Panc1 (cell line): ENCODE measurements around the gene HRCT1. TPM values are rescaled to one million over a fixed set of nuclear protein-coding genes. Genes with fewer than 3 reads are reported as not detected.

Experiments used
- ATAC-seq: fragments of 200-7000 bp; cut with Tn5 transposase; 2 replicates; pipeline ENCODE4 v1.9.1; 2020; ENCODE audit warnings: mild to moderate bottlenecking, moderate library complexity
- BruUV-seq: library from RNA; stranded (reverse); fragments of 400-500 nt; replicated peaks from 2 replicates; lab custom pipeline; 2021; lab: Mats Ljungman, UMichigan
- CTCF ChIA-PET: fragments of 300-600 bp; sonication (Branson Sonifier 250); formaldehyde crosslinking; loops from one replicate; lab custom pipeline; 2022; ENCODE audit warnings: antibody characterized with exemption; lab: Charles Lee
- POLR2A ChIA-PET: fragments of 300-600 bp; sonication (Branson Sonifier 250); formaldehyde crosslinking; loops from one replicate; lab custom pipeline; 2022; ENCODE audit warnings: antibody characterized with exemption; lab: Charles Lee
- DNase-seq: peaks from one replicate; pipeline ENCODE4 v3.0.0-alpha.2; 2010; ENCODE audit warnings: low read depth, low spot score
- H3K27ac ChIP-seq: 2 replicates; pipeline ENCODE4 v1.5.1; 2011; ENCODE audit warnings: mild to moderate bottlenecking, low read length, inconsistent platforms
- H3K27me3 ChIP-seq: fragments of 200-500 bp; sonication (Bioruptor generic); 2 replicates; pipeline ENCODE4 v1.6.0; 2014; ENCODE audit warnings: low read length, inconsistent platforms; ENCODE audit not compliant: control insufficient read depth, insufficient read depth
- H3K36me3 ChIP-seq: fragments of 200-500 bp; sonication (Bioruptor generic); 2 replicates; pipeline ENCODE4 v1.5.1; 2014; ENCODE audit warnings: inconsistent platforms, mild to moderate bottlenecking, low read length, moderate library complexity; ENCODE audit not compliant: control insufficient read depth, insufficient read depth
- H3K4me1 ChIP-seq: 2 replicates; pipeline ENCODE4 v1.5.1; 2011; ENCODE audit warnings: inconsistent platforms, mild to moderate bottlenecking, low read length, moderate library complexity; ENCODE audit not compliant: control insufficient read depth, insufficient read depth
- H3K4me3 ChIP-seq, 2 experiments: 2 replicates each; pipeline ENCODE4 v1.5.1; 2011 to 2012; ENCODE audit warnings: low read depth in 2 of 2, low read length in 2 of 2, mild to moderate bottlenecking in 2 of 2, inconsistent platforms in 1 of 2, moderate library complexity in 1 of 2
- H3K9me3 ChIP-seq: fragments of 200-500 bp; sonication (Bioruptor generic); 2 replicates; pipeline ENCODE4 v1.5.1; 2014; ENCODE audit warnings: low read depth, mild to moderate bottlenecking, inconsistent platforms, low read length, moderate library complexity; ENCODE audit not compliant: control insufficient read depth, insufficient read depth
- CTCF ChIP-seq: fragments of 450-650 bp; IDR thresholded peaks from 2 replicates; pipeline ENCODE4 v1.5.1; 2017; ENCODE audit warnings: mild to moderate bottlenecking
- POLR2AphosphoS5 ChIP-seq: IDR thresholded peaks from 2 replicates; pipeline ENCODE4 v1.6.1; 2012; ENCODE audit warnings: mild to moderate bottlenecking, low read depth, low read length, moderate library complexity
- REST ChIP-seq, 2 experiments: IDR thresholded peaks; 2 replicates each; pipeline ENCODE4 v1.6.1; 2011 to 2012; ENCODE audit warnings: low read depth in 2 of 2, control low read depth in 1 of 2, low read length in 1 of 2, mild to moderate bottlenecking in 1 of 2, moderate library complexity in 1 of 2; ENCODE audit not compliant: insufficient read depth in 1 of 2
- SIN3A ChIP-seq: IDR thresholded peaks from 2 replicates; pipeline ENCODE4 v1.6.1; 2012; ENCODE audit warnings: low read depth, mild to moderate bottlenecking, low read length, moderate library complexity, borderline replicate concordance; ENCODE audit not compliant: insufficient read depth
- TCF7L2 ChIP-seq: IDR thresholded peaks from 2 replicates; pipeline ENCODE4 v1.6.1; 2011; ENCODE audit warnings: mild to moderate bottlenecking, low read depth, low read length, inconsistent platforms
- in situ Hi-C: cut with HindIII; loops from 2 replicates; pipeline ENCODE4 v1.10.0; 2016; ENCODE audit warnings: low sequenced_read_pairs, low pct_unique_long_range_greater_than_20kb
- intact Hi-C: fragments of 100-400 bp; cut with micrococcal nuclease; formaldehyde crosslinking; loops from one replicate; pipeline ENCODE4 v1.10.0; 2022; ENCODE audit not compliant: unreplicated experiment
- total RNA-seq: library from RNA; stranded (reverse); gene quantifications from one replicate; pipeline ENCODE4 v1.2.1, GENCODE V29; 2021; ENCODE audit not compliant: unreplicated experiment

The HRCT1 gene
- total RNA-seq, 1 experiment from 2014 or later: not detected

- ATAC-seq: no peak
- intact Hi-C loops: no loop called here
- in situ Hi-C loops: loop anchor here (5.0 kb wide), 1 partner anchor 103 kb away; no protein-coding TSS in a partner anchor
- no peak overlapping the region for H3K27ac ChIP-seq
- TF ChIP-seq REST (IDR thresholded peaks at IDR 0.05; ENCODE audit: insufficient read depth in 1 of 2, low read depth in 2 of 2, low read length in 1 of 2): no peak
- no peak for TF ChIP-seq POLR2AphosphoS5
- no peak for TF ChIP-seq CTCF
- no peak for TF ChIP-seq SIN3A
- no peak for TF ChIP-seq TCF7L2
- BruUV-seq: no TSS peak
- H3K27me3 ChIP-seq: no peaks in the 10 kb centered on the region
- no peak for DNase-seq
- H3K4me3 ChIP-seq: no peak overlapping the region
- CTCF ChIA-PET: interaction anchor here (1.1 kb wide), 1 partner anchor 26 kb away, joined by 3 read pairs; no protein-coding TSS in a partner anchor
- H3K4me1 ChIP-seq: peaks cover 7% of the 10 kb centered on the region
- POLR2A ChIA-PET: interaction anchor here (0.5 kb wide), 1 partner anchor 138 kb away, joined by 7 read pairs; no protein-coding TSS in a partner anchor
- H3K9me3 ChIP-seq: no peaks in the 10 kb centered on the region
- H3K36me3 ChIP-seq: no peaks in the 10 kb centered on the region
These were observed 13.4 kb downstream of the HRCT1 start for GRCh38 chr9:35919212-35920008.

DNA sequence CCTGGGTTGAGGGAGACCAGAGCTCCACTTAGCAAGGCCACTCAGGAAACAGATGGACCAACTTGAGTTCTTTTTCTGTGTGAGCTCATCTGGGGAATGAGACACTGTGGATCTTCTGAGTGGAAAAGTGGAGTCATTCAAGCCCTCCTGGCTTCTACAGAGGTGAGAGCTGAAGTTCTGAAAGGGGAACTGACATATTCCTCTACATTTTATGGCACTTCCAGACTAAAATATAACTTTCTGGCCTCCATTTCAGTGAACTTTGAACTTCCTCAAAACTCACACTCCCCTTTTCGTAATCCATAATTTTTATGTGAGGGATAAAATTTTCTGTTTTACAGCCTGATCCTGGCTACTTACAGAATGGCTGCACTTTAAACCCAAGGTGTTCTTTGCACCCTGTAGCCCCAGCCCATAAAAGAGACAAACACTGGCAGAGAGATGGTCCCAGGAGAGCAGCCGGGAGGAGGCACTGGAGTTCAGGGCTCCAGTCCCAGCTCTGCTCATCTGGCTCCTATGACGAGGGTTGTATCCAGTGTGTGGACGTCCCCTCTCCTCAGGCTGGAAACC, 14.1 kb downstream of the HRCT1 start:
- in situ Hi-C loops (loop anchor here (5.0 kb wide), 1 partner anchor 102 kb away; no protein-coding TSS in a partner anchor), intact Hi-C loops (no loop called here)
- Histone ChIP-seq H3K36me3 (no peaks in the 10 kb centered on the region), H3K27ac (no peak overlapping the region), H3K27me3 (no peaks in the 10 kb centered on the region), H3K4me3 (no peak overlapping the region), H3K4me1 (peaks cover 5% of the 10 kb centered on the region), H3K9me3 (no peaks in the 10 kb centered on the region)
- ATAC-seq (no peak), DNase-seq (no peak)
- no peak for TF ChIP-seq POLR2AphosphoS5
- no peak for TF ChIP-seq CTCF
- no peak for TF ChIP-seq REST (IDR thresholded peaks at IDR 0.05; ENCODE audit: insufficient read depth in 1 of 2, low read depth in 2 of 2, low read length in 1 of 2)
- TF ChIP-seq SIN3A: no peak
- TF ChIP-seq TCF7L2: no peak
- CTCF ChIA-PET: interaction anchor here (1.1 kb wide), 1 partner anchor 25 kb away, joined by 3 read pairs; no protein-coding TSS in a partner anchor
- no TSS peak for BruUV-seq
- POLR2A ChIA-PET: no interaction called here
